ENCODE measurements around the gene RPL7L1.
"Not testable (repeated sequence)": the region's sequence is repeated elsewhere in the genome, so short reads cannot be mapped to it uniquely, and the experiment has no call there.

RPL7L1 gene

DNA sequence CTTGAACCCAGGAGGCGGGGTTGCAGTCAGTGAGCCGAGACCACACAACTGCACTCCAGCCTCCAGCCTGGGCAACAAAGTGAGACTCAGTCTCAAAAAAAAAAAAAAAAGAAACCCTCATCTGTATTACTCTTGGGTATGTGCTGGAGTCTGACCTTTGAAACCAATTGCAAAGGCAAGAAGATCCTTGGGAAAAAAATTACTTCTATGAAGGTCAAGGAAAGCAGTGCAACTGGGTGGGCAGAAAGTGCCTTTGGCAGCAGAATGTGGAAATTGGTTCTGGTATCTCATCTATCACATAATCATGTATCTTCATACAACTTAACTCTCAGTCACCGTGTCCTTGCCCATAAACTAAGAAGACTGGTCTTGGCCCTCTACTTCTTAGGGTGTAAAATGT, 7.7 kb upstream of the RPL7L1 start:
- no peaks in the 10 kb centered on the region for H3K9me3 Mint-ChIP-seq
- no peak for ATAC-seq (replicated peaks; ENCODE audit: extremely low read depth, poor library complexity, severe bottlenecking)
- no peaks in the 10 kb centered on the region for H3K27me3 Mint-ChIP-seq
- H3K4me3 Mint-ChIP-seq = no peak overlapping the region
- no peak for DNase-seq (ENCODE audit: low spot score in 2 of 2)
- no peaks in the 10 kb centered on the region for H3K4me1 Mint-ChIP-seq
- H3K36me3 Mint-ChIP-seq (ENCODE audit: insufficient read depth) = peaks cover 23% of the 10 kb centered on the region
- H3K27ac Mint-ChIP-seq (ENCODE audit: low read depth) = no peak overlapping the region

DNA sequence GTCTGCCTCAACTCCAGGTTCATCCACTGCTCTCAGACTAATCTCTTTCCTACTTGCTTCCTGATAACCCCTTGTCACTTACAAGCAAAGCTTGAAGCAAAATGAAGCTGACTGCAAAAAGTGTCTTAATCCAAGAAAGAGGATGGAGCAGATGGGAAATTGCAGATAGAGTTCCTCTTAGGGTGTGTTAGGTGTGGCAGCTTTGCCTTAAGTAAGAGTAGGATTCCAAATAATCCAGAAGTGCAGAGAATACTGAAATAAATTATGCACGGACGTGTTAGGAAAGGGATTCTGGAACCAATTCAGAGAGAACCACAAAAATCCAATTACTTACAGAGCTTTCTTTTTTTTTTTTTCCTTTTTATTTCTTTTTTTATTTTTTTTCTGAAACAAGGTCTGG, 6.1 kb upstream of the RPL7L1 start:
- H3K9me3 Mint-ChIP-seq = no peaks in the 10 kb centered on the region
- peaks cover 12% of the 10 kb centered on the region for H3K36me3 Mint-ChIP-seq (ENCODE audit: insufficient read depth)
- ATAC-seq (replicated peaks; ENCODE audit: extremely low read depth, poor library complexity, severe bottlenecking) = no peak
- no peak overlapping the region for H3K4me3 Mint-ChIP-seq
- no peaks in the 10 kb centered on the region for H3K4me1 Mint-ChIP-seq
- no peak for DNase-seq (ENCODE audit: low spot score in 2 of 2)
- no peaks in the 10 kb centered on the region for H3K27me3 Mint-ChIP-seq
- H3K27ac Mint-ChIP-seq (ENCODE audit: low read depth) = no peak overlapping the region

- ATAC-seq (replicated peaks; ENCODE audit: extremely low read depth, poor library complexity, severe bottlenecking) = no peak
- H3K27me3 Mint-ChIP-seq = no peaks in the 10 kb centered on the region
- no peak for DNase-seq (ENCODE audit: low spot score in 2 of 2)
- H3K4me1 Mint-ChIP-seq = peaks cover 12% of the 10 kb centered on the region
- peak overlapping the region; percentile 52 for H3K4me3 Mint-ChIP-seq
- peaks cover 32% of the 10 kb centered on the region for H3K36me3 Mint-ChIP-seq (ENCODE audit: insufficient read depth)
- no peak overlapping the region for H3K27ac Mint-ChIP-seq (ENCODE audit: low read depth)
- H3K9me3 Mint-ChIP-seq = no peaks in the 10 kb centered on the region
Measured at GRCh38 chr6:42877695-42878094, 1.7 kb upstream of the RPL7L1 start.

DNA sequence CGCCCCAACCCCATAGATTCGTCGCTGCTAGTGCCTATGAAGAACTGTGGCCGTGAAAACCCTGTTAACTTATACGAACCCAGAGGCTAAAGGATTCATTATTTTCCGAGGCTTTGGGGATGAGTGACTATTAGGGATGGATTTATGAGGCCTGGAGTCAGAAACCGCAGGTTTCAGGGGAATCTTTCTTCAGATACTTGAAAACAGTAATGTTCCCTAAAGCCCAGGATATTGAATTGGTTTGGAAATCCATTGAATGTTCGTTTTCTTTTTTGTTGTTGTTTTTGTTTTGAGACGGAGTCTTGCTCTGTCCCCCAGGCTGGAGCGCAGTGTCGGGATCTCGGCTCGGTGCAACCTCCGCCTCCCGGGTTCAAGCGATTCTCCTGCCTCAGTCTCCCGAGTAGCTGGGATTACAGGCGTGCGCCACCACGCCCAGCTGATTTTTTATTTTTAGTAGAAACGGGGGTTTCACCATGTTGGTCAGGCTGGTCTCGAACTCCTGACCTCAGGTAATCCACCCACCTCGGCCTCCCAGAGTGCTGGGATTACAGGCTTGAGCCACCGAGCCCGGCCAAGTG, 913 bp downstream of the RPL7L1 start:
- H3K4me1 Mint-ChIP-seq = peaks cover 29% of the 10 kb centered on the region
- H3K9me3 Mint-ChIP-seq; ATAC-seq (replicated peaks; ENCODE audit: extremely low read depth, poor library complexity, severe bottlenecking); H3K27me3 Mint-ChIP-seq; DNase-seq (ENCODE audit: low spot score in 2 of 2): not testable (repeated sequence)
- peaks cover 53% of the 10 kb centered on the region for H3K36me3 Mint-ChIP-seq (ENCODE audit: insufficient read depth)
- peak overlapping the region; percentile 96 for H3K27ac Mint-ChIP-seq (ENCODE audit: low read depth)
- peak overlapping the region; percentile 91 for H3K4me3 Mint-ChIP-seq

- not testable (repeated sequence) for ATAC-seq (replicated peaks; ENCODE audit: extremely low read depth, poor library complexity, severe bottlenecking); DNase-seq (ENCODE audit: low spot score in 2 of 2); H3K9me3 Mint-ChIP-seq; H3K27me3 Mint-ChIP-seq
- Mint-ChIP-seq H3K4me3 (peak overlapping the region; percentile 91), H3K36me3 (ENCODE audit: insufficient read depth) (peaks cover 59% of the 10 kb centered on the region), H3K4me1 (peaks cover 29% of the 10 kb centered on the region), H3K27ac (ENCODE audit: low read depth) (peak overlapping the region; percentile 96)
Measured at GRCh38 chr6:42880871-42881270, 1.5 kb downstream of the RPL7L1 start.

DNA sequence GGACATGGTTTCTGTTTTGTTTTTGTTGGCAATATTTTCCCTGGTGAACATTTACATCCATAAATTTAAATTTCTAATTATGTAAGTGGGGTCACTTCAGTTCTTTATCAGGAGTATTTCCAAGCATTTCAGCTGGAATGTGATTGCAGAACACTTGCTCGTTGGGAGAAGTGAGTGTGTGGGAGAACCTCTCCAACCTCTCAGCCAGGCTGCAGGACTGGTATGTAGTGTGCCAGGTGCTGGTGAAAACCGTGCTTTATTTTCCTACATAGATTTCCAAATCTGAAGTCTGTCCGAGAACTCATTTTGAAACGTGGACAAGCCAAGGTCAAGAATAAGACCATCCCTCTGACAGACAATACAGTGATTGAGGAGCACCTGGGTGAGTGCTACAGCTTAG, 6.3 kb downstream of the RPL7L1 start:
- Mint-ChIP-seq H3K27ac (ENCODE audit: low read depth) (no peak overlapping the region), H3K27me3 (no peaks in the 10 kb centered on the region), H3K36me3 (ENCODE audit: insufficient read depth) (peaks cover 76% of the 10 kb centered on the region), H3K9me3 (no peaks in the 10 kb centered on the region), H3K4me3 (no peak overlapping the region), H3K4me1 (peaks cover 26% of the 10 kb centered on the region)
- no peak for DNase-seq (ENCODE audit: low spot score in 2 of 2)
- no peak for ATAC-seq (replicated peaks; ENCODE audit: extremely low read depth, poor library complexity, severe bottlenecking)

- DNase-seq (ENCODE audit: low spot score in 2 of 2); ATAC-seq (replicated peaks; ENCODE audit: extremely low read depth, poor library complexity, severe bottlenecking); H3K27ac Mint-ChIP-seq (ENCODE audit: low read depth); H3K4me3 Mint-ChIP-seq; H3K27me3 Mint-ChIP-seq; H3K9me3 Mint-ChIP-seq: not testable (repeated sequence)
- peaks cover 30% of the 10 kb centered on the region for H3K4me1 Mint-ChIP-seq
- H3K36me3 Mint-ChIP-seq (ENCODE audit: insufficient read depth) = peaks cover 62% of the 10 kb centered on the region
Measured at GRCh38 chr6:42888201-42888600, 8.8 kb downstream of the RPL7L1 start.

GRCh38 chr6:42889815-42890214, 10.4 kb downstream of the RPL7L1 start:
- H3K27ac Mint-ChIP-seq (ENCODE audit: low read depth) = peak overlapping the region; percentile 85
- H3K27me3 Mint-ChIP-seq = no peaks in the 10 kb centered on the region
- H3K4me1 Mint-ChIP-seq = peaks cover 14% of the 10 kb centered on the region
- H3K36me3 Mint-ChIP-seq (ENCODE audit: insufficient read depth) = peaks cover 46% of the 10 kb centered on the region
- no peak for ATAC-seq (replicated peaks; ENCODE audit: extremely low read depth, poor library complexity, severe bottlenecking)
- H3K4me3 Mint-ChIP-seq = peak overlapping the region; percentile 92
- DNase-seq (ENCODE audit: low spot score in 2 of 2) = no peak
- no peaks in the 10 kb centered on the region for H3K9me3 Mint-ChIP-seq

DNA sequence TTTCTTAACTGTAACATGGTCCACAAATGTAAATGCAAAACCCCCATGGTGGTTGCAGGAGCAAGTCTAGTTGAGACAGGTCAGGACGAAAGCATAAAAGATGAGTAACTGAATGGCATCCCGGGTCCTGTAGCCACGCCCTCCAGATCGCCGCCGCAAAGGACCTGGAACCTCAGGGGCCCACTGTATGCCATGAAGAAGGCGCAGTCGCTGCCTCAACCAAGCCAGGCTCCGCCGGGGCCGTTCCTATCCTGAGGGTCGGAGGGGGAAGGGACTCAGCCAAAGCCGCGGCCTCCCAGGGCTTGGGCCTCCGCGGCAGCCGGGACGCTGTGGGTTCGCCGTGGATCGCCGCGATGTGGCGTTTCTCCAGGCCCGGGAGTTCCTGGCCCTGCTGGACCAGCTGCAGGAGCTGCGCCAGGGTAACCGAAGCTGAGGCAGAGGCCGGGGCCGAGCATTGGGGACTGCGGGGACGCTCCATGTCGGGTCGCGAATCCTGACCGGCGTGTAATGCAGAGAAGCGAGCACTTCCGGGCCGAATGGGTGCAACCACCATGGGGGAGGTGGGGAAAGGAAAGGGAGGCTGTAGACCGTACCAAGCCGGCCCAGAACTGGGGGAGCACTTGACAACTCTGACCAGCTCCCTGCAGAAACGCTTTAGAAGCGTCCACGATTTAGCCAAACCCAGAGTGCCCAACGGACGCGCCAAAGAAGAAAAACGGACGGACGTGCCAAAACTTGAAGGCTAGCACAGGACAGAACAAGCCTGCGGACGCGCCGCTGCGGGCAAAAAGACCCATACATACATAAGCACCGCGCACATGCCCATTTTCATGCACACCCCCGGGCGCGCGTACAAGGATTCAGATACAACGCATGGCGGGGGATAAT, 11.1 kb downstream of the RPL7L1 start:
- Mint-ChIP-seq H3K4me3 (peak overlapping the region; percentile 92), H3K27ac (ENCODE audit: low read depth) (peak overlapping the region; percentile 85), H3K9me3 (no peaks in the 10 kb centered on the region), H3K36me3 (ENCODE audit: insufficient read depth) (peaks cover 39% of the 10 kb centered on the region), H3K4me1 (peaks cover 14% of the 10 kb centered on the region), H3K27me3 (no peaks in the 10 kb centered on the region)
- DNase-seq (ENCODE audit: low spot score in 2 of 2) (peak; percentile 72 to 80), ATAC-seq (replicated peaks; ENCODE audit: extremely low read depth, poor library complexity, severe bottlenecking) (peak; percentile 97)

DNA sequence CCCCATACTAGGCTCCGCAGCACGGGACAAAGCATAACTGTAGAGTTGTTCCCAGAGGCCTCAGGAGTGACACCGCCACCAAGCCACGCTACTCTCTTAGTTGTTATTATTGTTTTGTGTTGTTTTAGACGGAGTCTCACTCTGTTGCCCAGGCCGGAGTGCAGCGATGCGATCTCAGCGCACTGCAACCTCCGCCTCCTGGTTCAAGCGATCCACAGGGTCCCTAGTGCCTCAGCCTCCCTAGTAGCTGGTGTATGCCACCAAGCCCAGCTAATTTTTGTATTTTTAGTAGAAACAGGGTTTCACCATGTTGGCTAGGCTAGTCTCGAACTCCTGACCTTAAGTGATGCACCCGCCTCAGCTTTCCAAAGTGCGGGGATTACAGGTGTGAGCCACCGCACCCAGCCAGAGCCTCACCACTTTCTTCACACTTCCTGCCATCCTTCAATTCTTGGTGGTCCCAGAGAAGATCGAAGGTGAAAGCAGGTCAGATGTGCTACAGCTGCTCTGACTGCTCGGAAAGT, 11.8 kb downstream of the RPL7L1 start:
- DNase-seq (ENCODE audit: low spot score in 2 of 2) (no peak), ATAC-seq (replicated peaks; ENCODE audit: extremely low read depth, poor library complexity, severe bottlenecking) (no peak)
- Mint-ChIP-seq H3K9me3 (no peaks in the 10 kb centered on the region), H3K4me3 (peak overlapping the region; percentile 92), H3K27ac (ENCODE audit: low read depth) (peak overlapping the region; percentile 85), H3K4me1 (peaks cover 14% of the 10 kb centered on the region), H3K27me3 (no peaks in the 10 kb centered on the region), H3K36me3 (ENCODE audit: insufficient read depth) (peaks cover 32% of the 10 kb centered on the region)

DNA sequence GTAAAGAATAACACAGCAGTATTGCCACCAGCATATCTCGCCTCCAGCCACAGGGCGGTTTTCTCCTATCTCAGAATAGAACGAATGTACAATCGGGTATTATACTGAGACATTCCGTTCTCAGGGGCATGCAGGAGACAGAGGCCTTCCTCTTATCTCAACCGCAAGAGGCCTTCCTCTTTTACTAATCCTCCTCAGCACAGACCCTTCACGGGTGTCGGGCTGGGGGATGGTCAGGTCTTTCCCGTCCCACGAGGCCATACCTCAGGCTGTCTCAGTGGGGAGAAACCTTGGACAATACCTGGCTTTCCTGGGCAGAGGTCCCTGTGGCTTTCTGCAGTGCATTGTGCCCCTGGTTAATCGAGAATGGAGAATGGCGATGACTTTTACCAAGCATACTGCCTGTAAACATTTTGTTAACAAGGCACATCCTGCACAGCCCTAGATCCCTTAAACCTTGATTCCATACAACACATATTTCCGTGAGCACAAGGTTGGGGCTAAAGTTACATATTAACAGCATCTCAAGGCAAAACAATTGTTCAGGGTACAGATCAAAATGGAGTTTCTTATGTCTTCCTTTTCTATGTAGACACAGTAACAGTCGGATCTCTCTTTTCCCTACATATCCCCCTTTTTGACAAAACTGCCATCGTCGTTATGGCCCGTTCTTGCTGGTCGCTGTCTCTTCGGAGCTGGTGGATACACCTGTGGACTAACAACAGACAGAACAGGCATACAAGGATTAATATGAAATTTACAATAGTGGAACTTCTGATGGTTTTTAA, 14.8 kb downstream of the RPL7L1 start:
- peaks cover 14% of the 10 kb centered on the region for H3K4me1 Mint-ChIP-seq
- H3K27ac Mint-ChIP-seq (ENCODE audit: low read depth); H3K9me3 Mint-ChIP-seq; H3K27me3 Mint-ChIP-seq; DNase-seq (ENCODE audit: low spot score in 2 of 2); H3K4me3 Mint-ChIP-seq; ATAC-seq (replicated peaks; ENCODE audit: extremely low read depth, poor library complexity, severe bottlenecking): not testable (repeated sequence)
- peaks cover 15% of the 10 kb centered on the region for H3K36me3 Mint-ChIP-seq (ENCODE audit: insufficient read depth)

GRCh38 chr6:42896178-42896719, 16.8 kb downstream of the RPL7L1 start:
- ATAC-seq (replicated peaks; ENCODE audit: extremely low read depth, poor library complexity, severe bottlenecking) = no peak
- DNase-seq (ENCODE audit: low spot score in 2 of 2) = no peak
- H3K4me3 Mint-ChIP-seq = no peak overlapping the region
- no peaks in the 10 kb centered on the region for H3K27me3 Mint-ChIP-seq
- no peak overlapping the region for H3K27ac Mint-ChIP-seq (ENCODE audit: low read depth)
- peaks cover 2% of the 10 kb centered on the region for H3K4me1 Mint-ChIP-seq
- H3K36me3 Mint-ChIP-seq (ENCODE audit: insufficient read depth) = no peaks in the 10 kb centered on the region
- no peaks in the 10 kb centered on the region for H3K9me3 Mint-ChIP-seq

Measured in central memory CD8-positive, alpha-beta T cell (primary cell).